ENCODE measurements around the gene LPCAT1. TPM values are rescaled to one million over a fixed set of nuclear protein-coding genes. Genes with fewer than 3 reads are reported as not detected.

Gene LPCAT1
- total and polyA plus RNA-seq, 2 of the 13 experiments (the other 11 are each of a cell fraction or from before 2014, with no cell fraction given): 29.8 to 90.6 TPM

DNA sequence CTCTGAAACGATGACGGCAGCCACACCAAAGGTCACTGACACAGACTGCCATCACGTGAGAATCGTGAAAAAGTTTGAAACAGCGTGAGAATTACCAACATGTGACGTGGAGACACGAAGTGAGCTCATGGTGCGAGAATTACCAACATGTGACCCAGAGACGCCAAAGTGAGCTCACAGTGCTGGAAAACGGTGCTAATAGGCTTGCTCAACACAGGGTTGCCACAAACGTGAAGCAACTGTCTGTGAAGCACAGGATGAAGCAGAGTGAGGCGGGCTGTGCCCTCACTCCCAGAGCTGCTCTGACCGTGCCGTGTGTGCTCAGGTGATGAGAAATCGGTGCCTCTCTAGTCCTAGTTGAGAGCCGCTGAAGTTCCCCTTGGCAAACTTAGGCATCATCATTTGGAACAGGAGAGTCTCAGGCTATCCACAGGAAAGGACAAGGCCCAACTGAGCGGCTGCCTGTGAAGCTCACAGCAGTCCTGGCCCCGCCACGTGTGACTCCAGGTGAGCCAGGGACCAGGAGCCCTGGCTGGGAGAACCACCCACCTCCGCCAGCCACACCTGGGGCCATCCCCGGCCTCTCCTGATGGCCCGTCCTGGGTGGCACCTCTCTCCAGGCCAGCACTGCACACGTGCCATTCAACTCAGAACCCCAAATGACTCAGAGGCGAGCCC lies 48.8 kb downstream of the LPCAT1 start:
- no peaks in the 10 kb centered on the region for H3K9me3 ChIP-seq (ENCODE audit: low read length)
- H2AFZ ChIP-seq (ENCODE audit: low read length): no peak overlapping the region
- ATAC-seq (no peak), DNase-seq (ENCODE audit: low spot score) (no peak), FAIRE-seq (no peak)
- ChIA-PET POLR2A (no interaction called here), CTCF (ENCODE audit: low intra/inter-chr PET ratio, low total read pairs) (no interaction called here)
- in situ Hi-C loops (cut with HindIII; ENCODE audit: extremely low pct_ligation_motif_present, low pct_unique_long_range_greater_than_20kb): no loop called here
- no peaks in the 10 kb centered on the region for H3K79me2 ChIP-seq (ENCODE audit: insufficient read depth, low read length)
- no peak overlapping the region for H3K4me3 ChIP-seq (replicated peaks in 1 of 3; ENCODE audit: insufficient read depth in 1 of 3, low read depth in 2 of 3, low read length in 3 of 3)
- no peak overlapping the region for H3K9ac ChIP-seq (ENCODE audit: insufficient read depth, low read depth, low read length)
- H3K27ac ChIP-seq (ENCODE audit: extremely low read length, insufficient read depth, low read length): no peak overlapping the region
- H3K36me3 ChIP-seq (replicated peaks in 1 of 2; ENCODE audit: control insufficient read depth in 1 of 2, insufficient read depth in 2 of 2, low read length in 2 of 2): peaks cover 20 to 69% of the 10 kb centered on the region in 2 experiments
- intact Hi-C loops (cut with micrococcal nuclease; ENCODE audit: unreplicated experiment): loop anchor here (5.0 kb wide), 1 partner anchor 167 kb away; no protein-coding TSS in a partner anchor
- H4K20me1 ChIP-seq (ENCODE audit: insufficient read depth, low read length): peaks cover 9% of the 10 kb centered on the region; the same call in 1 of the 2 replicates
- peaks cover 25% of the 10 kb centered on the region for H3K4me1 ChIP-seq (ENCODE audit: insufficient read depth, low read length)
- H3K27me3 ChIP-seq (ENCODE audit: control insufficient read depth in 1 of 2, insufficient read depth in 2 of 2, low read length in 2 of 2): no peaks in the 10 kb centered on the region
- 0 out of 4 replicates have a peak, but pooled peaks of 1 of the 2 experiments have one; percentile 27 for TF ChIP-seq POLR2A (IDR thresholded peaks at IDR 0.05; ENCODE audit: insufficient read depth in 1 of 2, low read depth in 2 of 2, low read length in 2 of 2)
- no peak for TF ChIP-seq TBP (CRISPR knock-in tag; IDR thresholded peaks at IDR 0.05)
- TF ChIP-seq SAFB2 (CRISPR knock-in tag; IDR thresholded peaks at IDR 0.05; ENCODE audit: borderline replicate concordance, low read depth): no peak
- BruUV-seq (replicated peaks): no TSS peak
- WGBS (ENCODE audit: low lambda C conversion rate): 94% methylated on average over 15 of the region's 24 CpGs
- H3K4me2 ChIP-seq (ENCODE audit: low read depth, low read length): no peak overlapping the region

- H2AFZ ChIP-seq (ENCODE audit: low read length): no peak overlapping the region
- no peak for TF ChIP-seq ZNF430 (CRISPR knock-in tag; IDR thresholded peaks at IDR 0.05)
- TF ChIP-seq ZSCAN22 (CRISPR knock-in tag; IDR thresholded peaks at IDR 0.05): no peak
- no peak for TF ChIP-seq IKZF1 (IDR thresholded peaks at IDR 0.05)
- TF ChIP-seq SP4 (CRISPR knock-in tag; IDR thresholded peaks at IDR 0.05): no peak
- TF ChIP-seq, protein P1, sequence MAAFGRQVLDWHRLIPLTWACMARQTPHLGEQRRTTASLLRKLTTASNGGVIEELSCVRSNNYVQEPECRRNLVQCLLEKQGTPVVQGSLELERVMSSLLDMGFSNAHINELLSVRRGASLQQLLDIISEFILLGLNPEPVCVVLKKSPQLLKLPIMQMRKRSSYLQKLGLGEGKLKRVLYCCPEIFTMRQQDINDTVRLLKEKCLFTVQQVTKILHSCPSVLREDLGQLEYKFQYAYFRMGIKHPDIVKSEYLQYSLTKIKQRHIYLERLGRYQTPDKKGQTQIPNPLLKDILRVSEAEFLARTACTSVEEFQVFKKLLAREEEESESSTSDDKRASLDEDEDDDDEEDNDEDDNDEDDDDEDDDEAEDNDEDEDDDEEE (CRISPR knock-in tag; IDR thresholded peaks at IDR 0.05): no peak
- TF ChIP-seq, protein P2, sequence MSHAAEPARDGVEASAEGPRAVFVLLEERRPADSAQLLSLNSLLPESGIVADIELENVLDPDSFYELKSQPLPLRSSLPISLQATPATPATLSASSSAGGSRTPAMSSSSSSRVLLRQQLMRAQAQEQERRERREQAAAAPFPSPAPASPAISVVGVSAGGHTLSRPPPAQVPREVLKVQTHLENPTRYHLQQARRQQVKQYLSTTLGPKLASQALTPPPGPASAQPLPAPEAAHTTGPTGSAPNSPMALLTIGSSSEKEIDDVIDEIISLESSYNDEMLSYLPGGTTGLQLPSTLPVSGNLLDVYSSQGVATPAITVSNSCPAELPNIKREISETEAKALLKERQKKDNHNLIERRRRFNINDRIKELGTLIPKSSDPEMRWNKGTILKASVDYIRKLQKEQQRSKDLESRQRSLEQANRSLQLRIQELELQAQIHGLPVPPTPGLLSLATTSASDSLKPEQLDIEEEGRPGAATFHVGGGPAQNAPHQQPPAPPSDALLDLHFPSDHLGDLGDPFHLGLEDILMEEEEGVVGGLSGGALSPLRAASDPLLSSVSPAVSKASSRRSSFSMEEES (CRISPR knock-in tag; IDR thresholded peaks at IDR 0.05): no peak
- TF ChIP-seq CEBPG (CRISPR knock-in tag; IDR thresholded peaks at IDR 0.05): no peak
- no peak for TF ChIP-seq CEBPB (IDR thresholded peaks at IDR 0.05; ENCODE audit: borderline replicate concordance, low read depth, low read length)
- no peak for TF ChIP-seq NFYB (CRISPR knock-in tag; IDR thresholded peaks at IDR 0.05)
- no peak for TF ChIP-seq HMGA1 (CRISPR knock-in tag; conservative IDR thresholded peaks at IDR 0.05)
- TF ChIP-seq ZNF441 (CRISPR knock-in tag; IDR thresholded peaks at IDR 0.05; ENCODE audit: borderline replicate concordance): no peak
- no peak for TF ChIP-seq ZNF530 (CRISPR knock-in tag; IDR thresholded peaks at IDR 0.05; ENCODE audit: low read depth)
- no peak for TF ChIP-seq ZNF615 (CRISPR knock-in tag; IDR thresholded peaks at IDR 0.05; ENCODE audit: borderline replicate concordance)
- no peak for TF ChIP-seq SNAPC2 (CRISPR knock-in tag; IDR thresholded peaks at IDR 0.05)
- CTCF ChIA-PET (ENCODE audit: low intra/inter-chr PET ratio, low total read pairs): no interaction called here
- POLR2A ChIA-PET: no interaction called here
- FAIRE-seq (no peak), DNase-seq (ENCODE audit: low spot score) (no peak), ATAC-seq (no peak)
- H3K36me3 ChIP-seq (replicated peaks in 1 of 2; ENCODE audit: control insufficient read depth in 1 of 2, insufficient read depth in 2 of 2, low read length in 2 of 2): peaks cover 21 to 65% of the 10 kb centered on the region in 2 experiments
- no peaks in the 10 kb centered on the region for H3K27me3 ChIP-seq (ENCODE audit: control insufficient read depth in 1 of 2, insufficient read depth in 2 of 2, low read length in 2 of 2)
- in situ Hi-C loops (cut with HindIII; ENCODE audit: extremely low pct_ligation_motif_present, low pct_unique_long_range_greater_than_20kb): no loop called here
- H3K27ac ChIP-seq (ENCODE audit: extremely low read length, insufficient read depth, low read length): no peak overlapping the region
- 96% methylated on average over 15 of the region's 21 CpGs for WGBS (ENCODE audit: low lambda C conversion rate)
- H3K4me2 ChIP-seq (ENCODE audit: low read depth, low read length): no peak overlapping the region
- H3K9me3 ChIP-seq (ENCODE audit: low read length): no peaks in the 10 kb centered on the region
- no peaks in the 10 kb centered on the region for H3K79me2 ChIP-seq (ENCODE audit: insufficient read depth, low read length)
- BruUV-seq (replicated peaks): no TSS peak
- H3K4me1 ChIP-seq (ENCODE audit: insufficient read depth, low read length): peaks cover 29% of the 10 kb centered on the region
- intact Hi-C loops (cut with micrococcal nuclease; ENCODE audit: unreplicated experiment): no loop called here
- H3K9ac ChIP-seq (ENCODE audit: insufficient read depth, low read depth, low read length): no peak overlapping the region
- H4K20me1 ChIP-seq (ENCODE audit: insufficient read depth, low read length): peaks cover 5% of the 10 kb centered on the region; the same call in 1 of the 2 replicates
- H3K4me3 ChIP-seq (replicated peaks in 1 of 3; ENCODE audit: insufficient read depth in 1 of 3, low read depth in 2 of 3, low read length in 3 of 3): no peak overlapping the region
These were observed 49.4 kb downstream of the LPCAT1 start for GRCh38 chr5:1474183-1474839.

Data from HepG2 (cell line).